Measurements from ENCODE around the gene C7orf25. TPM values are rescaled to one million over a fixed set of nuclear protein-coding genes. Genes with fewer than 3 reads are reported as not detected.

Gene C7orf25
- total RNA-seq, 2 experiments from 2014 or later, result 6.0 to 8.1 TPM

- Mint-ChIP-seq H3K4me1 (peaks cover 18% of the 10 kb centered on the region), H3K4me3 (peak overlapping the region; percentile 44), H3K9me3 (no peaks in the 10 kb centered on the region), H3K27ac (peak overlapping the region; percentile 69), H3K36me3 (peaks cover 19% of the 10 kb centered on the region), H3K27me3 (no peaks in the 10 kb centered on the region)
- no peak for ATAC-seq (ENCODE audit: low read depth)
- DNase-seq, result no peak
- POLR2A ChIA-PET, result no interaction called here
These were observed 27.8 kb upstream of the C7orf25 start for GRCh38 chr7:42939457-42940240.

DNA sequence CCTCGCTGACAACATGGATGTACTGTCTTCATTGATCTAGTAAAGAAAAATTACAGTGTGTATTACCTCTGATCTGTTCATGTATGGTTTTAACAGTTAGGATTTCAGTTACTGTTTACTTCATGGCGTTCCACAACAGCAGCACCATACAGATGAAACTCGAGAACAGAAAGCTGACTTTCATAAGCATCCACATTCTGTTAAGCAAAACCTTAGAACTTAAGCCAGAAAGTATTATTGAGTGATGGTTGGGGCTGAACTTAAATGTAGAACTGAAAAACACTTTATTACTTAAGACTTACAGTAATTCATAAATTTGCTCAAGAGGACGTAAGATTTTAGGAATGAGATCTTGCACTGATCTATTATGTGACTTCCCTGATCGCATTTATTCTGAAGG lies 24.0 kb upstream of the C7orf25 start:
- Mint-ChIP-seq H3K9me3 (no peaks in the 10 kb centered on the region), H3K4me1 (peaks cover 30% of the 10 kb centered on the region), H3K36me3 (peaks cover 21% of the 10 kb centered on the region), H3K4me3 (no peak overlapping the region), H3K27me3 (no peaks in the 10 kb centered on the region), H3K27ac (peak overlapping the region; percentile 15)
- ATAC-seq (ENCODE audit: low read depth) (no peak), DNase-seq (no peak)
- POLR2A ChIA-PET, result interaction anchor here (1.0 kb wide), 2 partner anchors 9 to 10 kb away, joined by 3 to 4 read pairs; no protein-coding TSS in a partner anchor

DNA sequence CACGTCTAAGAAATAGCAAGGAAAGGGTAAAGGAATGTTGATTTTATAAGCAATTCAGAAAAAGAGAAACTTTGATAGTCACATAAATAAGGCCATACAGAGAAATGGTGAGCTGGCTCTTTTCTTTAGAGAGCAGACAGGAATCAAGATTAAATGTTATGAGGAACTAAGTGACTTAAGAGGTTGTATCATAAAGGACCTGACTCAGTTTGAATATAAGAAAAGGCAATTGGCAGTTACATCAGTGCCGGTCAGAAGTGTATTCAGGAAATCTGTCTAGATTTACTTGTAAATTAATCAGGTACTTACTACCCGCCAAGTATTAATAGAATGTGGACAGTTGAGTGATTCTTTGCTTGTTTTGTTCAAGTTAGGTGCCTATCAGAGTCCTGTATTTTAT lies 22.4 kb upstream of the C7orf25 start:
- Mint-ChIP-seq H3K36me3 (peaks cover 17% of the 10 kb centered on the region), H3K9me3 (no peaks in the 10 kb centered on the region), H3K4me3 (peak overlapping the region; percentile 99), H3K27ac (peak overlapping the region; percentile 22), H3K27me3 (no peaks in the 10 kb centered on the region), H3K4me1 (peaks cover 31% of the 10 kb centered on the region)
- POLR2A ChIA-PET, result no interaction called here
- DNase-seq, result no peak
- ATAC-seq (ENCODE audit: low read depth), result no peak

DNA sequence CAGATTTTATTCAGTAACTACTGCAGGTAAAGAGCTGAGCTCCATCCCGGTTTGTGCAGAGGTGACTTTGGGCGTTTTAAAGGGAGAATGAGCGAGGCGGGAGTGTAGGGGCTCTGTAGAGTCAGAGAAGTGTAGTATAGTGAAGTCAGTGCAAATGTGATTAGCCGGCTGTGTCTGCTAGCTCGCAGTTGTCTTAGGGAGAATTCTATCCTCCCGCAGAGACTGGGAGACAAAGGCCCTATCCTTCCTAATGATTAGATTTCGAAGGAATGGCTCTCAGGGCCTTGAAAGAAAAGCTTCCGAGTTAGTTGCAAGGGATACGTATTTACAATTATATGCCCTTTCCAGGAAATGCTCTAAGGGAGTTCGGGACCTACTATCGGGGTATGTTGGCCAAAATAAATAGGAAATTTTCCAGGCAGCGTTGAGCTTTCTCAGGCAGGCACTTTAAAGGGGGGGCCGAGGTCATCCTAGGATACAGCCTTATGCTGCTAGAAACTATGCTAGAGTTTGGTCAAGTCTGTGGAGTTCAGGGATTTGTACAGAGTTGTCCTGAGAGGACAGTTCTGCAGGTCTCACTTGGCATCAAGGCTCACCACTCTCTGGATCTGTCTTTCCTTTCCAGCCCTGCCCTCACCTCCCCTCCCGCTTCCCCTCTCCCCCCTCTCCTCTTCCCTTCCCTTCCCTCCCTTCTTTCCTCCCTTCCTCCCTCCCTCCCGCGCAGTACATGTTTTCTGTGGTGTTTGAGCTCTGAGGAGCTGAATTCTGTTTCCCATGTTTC lies 21.1 kb upstream of the C7orf25 start:
- Mint-ChIP-seq H3K4me3 (peak overlapping the region; percentile 99), H3K4me1 (peaks cover 41% of the 10 kb centered on the region), H3K27ac (peak overlapping the region; percentile 99), H3K27me3 (no peaks in the 10 kb centered on the region), H3K9me3 (no peaks in the 10 kb centered on the region), H3K36me3 (peaks cover 15% of the 10 kb centered on the region)
- DNase-seq (no peak), ATAC-seq (ENCODE audit: low read depth) (no peak)
- POLR2A ChIA-PET, result interaction anchor here (0.7 to 2.9 kb wide), 9 partner anchors 9 to 1111 kb away, joined by 3 to 33 read pairs (median 5); partner anchors contain the start of genes C7orf25, DBNL and MRPS24

- POLR2A ChIA-PET, result interaction anchor here (0.5 to 2.9 kb wide), 13 partner anchors 8 to 1112 kb away, joined by 3 to 33 read pairs (median 5); partner anchors contain the start of genes C7orf25, DBNL and MRPS24
These were observed 20.2 kb upstream of the C7orf25 start, which contains the start of the genes MRPL32 and PSMA2 for GRCh38 chr7:42931834-42932651. Gene MRPL32 (plus strand): TSS chr7:42932376. CDS start chr7:42932387, 11 bp downstream. Gene PSMA2 (minus strand): TSS chr7:42932174. CDS start chr7:42932158, 16 bp downstream.

GRCh38 chr7:42931447-42931833 lies 19.6 kb upstream of the C7orf25 start:
- ATAC-seq (ENCODE audit: low read depth) (no peak), DNase-seq (no peak)
- peaks cover 11% of the 10 kb centered on the region for H3K36me3 Mint-ChIP-seq

More at GRCh38 chr7:42931834-42932651, 20.2 kb upstream of the C7orf25 start, which contains the start of the genes MRPL32 and PSMA2:
- H3K4me1 Mint-ChIP-seq, result peaks cover 45% of the 10 kb centered on the region
- no peaks in the 10 kb centered on the region for H3K27me3 Mint-ChIP-seq
- no peaks in the 10 kb centered on the region for H3K9me3 Mint-ChIP-seq
- H3K36me3 Mint-ChIP-seq, result peaks cover 12% of the 10 kb centered on the region
- H3K4me3 Mint-ChIP-seq, result peak within 1 kb of the TSS; percentile 99
- DNase-seq (peak; percentile 91), ATAC-seq (ENCODE audit: low read depth) (peak; percentile 99)
- peak within 1 kb of the TSS; percentile 99 for H3K27ac Mint-ChIP-seq

DNA sequence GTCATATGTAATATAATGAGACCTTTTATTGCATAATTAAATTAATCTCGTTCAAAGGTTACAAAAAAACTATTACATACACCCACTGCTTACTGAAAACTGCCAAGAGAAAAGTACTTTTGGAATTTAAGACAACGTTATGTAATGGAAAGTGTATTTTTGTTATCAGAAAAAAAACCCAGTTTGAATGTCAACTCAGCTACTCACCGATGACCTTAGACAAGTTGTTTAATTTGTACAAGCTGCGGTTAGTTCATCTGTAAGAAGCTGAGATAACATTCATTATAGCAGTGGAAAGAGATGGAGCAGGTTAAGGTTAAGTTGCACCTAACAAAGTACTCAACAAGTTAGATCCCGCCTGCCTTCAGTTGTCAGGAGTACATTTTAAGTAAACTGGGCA lies 19.0 kb upstream of the C7orf25 start:
- Mint-ChIP-seq H3K4me1 (peaks cover 45% of the 10 kb centered on the region), H3K27ac (peak overlapping the region; percentile 99), H3K27me3 (no peaks in the 10 kb centered on the region), H3K4me3 (peak overlapping the region; percentile 99), H3K36me3 (peaks cover 9% of the 10 kb centered on the region), H3K9me3 (no peaks in the 10 kb centered on the region)
- POLR2A ChIA-PET, result interaction anchor here (1.4 to 2.9 kb wide), 4 partner anchors 15 to 21 kb away, joined by 7 to 33 read pairs (median 10); partner anchors contain the start of gene C7orf25
- ATAC-seq (ENCODE audit: low read depth) (no peak), DNase-seq (no peak)

More at GRCh38 chr7:42931447-42931833, 19.6 kb upstream of the C7orf25 start:
- no peaks in the 10 kb centered on the region for H3K9me3 Mint-ChIP-seq
- H3K27ac Mint-ChIP-seq, result peak overlapping the region; percentile 99
- peak overlapping the region; percentile 99 for H3K4me3 Mint-ChIP-seq
- POLR2A ChIA-PET, result interaction anchor here (1.0 to 2.9 kb wide), 8 partner anchors 10 to 1113 kb away, joined by 3 to 33 read pairs (median 7); partner anchors contain the start of genes C7orf25 and DBNL
- H3K27me3 Mint-ChIP-seq, result no peaks in the 10 kb centered on the region
- peaks cover 46% of the 10 kb centered on the region for H3K4me1 Mint-ChIP-seq

DNA sequence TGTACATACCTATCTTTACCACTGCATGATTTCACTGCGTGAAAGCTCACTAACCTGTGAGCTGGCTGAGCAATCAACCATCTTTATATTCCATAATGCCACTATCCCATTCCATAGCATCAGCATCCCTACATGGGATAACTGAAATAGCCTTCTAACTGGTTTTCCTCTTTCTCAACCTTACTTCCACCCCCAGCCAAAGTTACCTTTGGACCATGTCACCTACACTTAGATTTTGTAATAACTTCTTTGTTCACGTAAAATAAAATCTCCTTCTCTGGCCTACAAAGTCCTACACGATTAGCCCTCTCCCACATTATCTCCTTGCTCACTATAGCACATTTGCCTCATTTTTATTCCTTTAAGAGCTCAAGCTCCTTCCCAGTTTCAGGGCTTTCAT lies 17.6 kb upstream of the C7orf25 start:
- DNase-seq (no peak), ATAC-seq (ENCODE audit: low read depth) (no peak)
- H3K27me3 Mint-ChIP-seq, result no peaks in the 10 kb centered on the region
- peaks cover 16% of the 10 kb centered on the region for H3K36me3 Mint-ChIP-seq
- peak overlapping the region; percentile 60 for H3K4me3 Mint-ChIP-seq
- H3K4me1 Mint-ChIP-seq, result peaks cover 50% of the 10 kb centered on the region
- no peaks in the 10 kb centered on the region for H3K9me3 Mint-ChIP-seq
- POLR2A ChIA-PET, result interaction anchor here (0.9 to 2.6 kb wide), 4 partner anchors 10 to 41 kb away, joined by 3 to 11 read pairs (median 4); partner anchors contain the start of gene C7orf25
- H3K27ac Mint-ChIP-seq, result peak overlapping the region; percentile 28

GRCh38 chr7:42928754-42929153 lies 16.9 kb upstream of the C7orf25 start:
- peak overlapping the region; percentile 9 for H3K4me3 Mint-ChIP-seq
- POLR2A ChIA-PET, result interaction anchor here (1.0 to 2.6 kb wide), 3 partner anchors 9 to 16 kb away, joined by 3 to 11 read pairs (median 4); partner anchors contain the start of gene C7orf25
- peaks cover 20% of the 10 kb centered on the region for H3K36me3 Mint-ChIP-seq
- no peak for DNase-seq
- no peak for ATAC-seq (ENCODE audit: low read depth)
- H3K4me1 Mint-ChIP-seq, result peaks cover 46% of the 10 kb centered on the region
- no peaks in the 10 kb centered on the region for H3K27me3 Mint-ChIP-seq
- no peaks in the 10 kb centered on the region for H3K9me3 Mint-ChIP-seq
- H3K27ac Mint-ChIP-seq, result no peak overlapping the region

- no peak for ATAC-seq (ENCODE audit: low read depth)
- POLR2A ChIA-PET, result interaction anchor here (0.9 to 1.6 kb wide), 3 partner anchors 10 to 16 kb away, joined by 3 read pairs; no protein-coding TSS in a partner anchor
- Mint-ChIP-seq H3K27me3 (no peaks in the 10 kb centered on the region), H3K4me1 (peaks cover 40% of the 10 kb centered on the region), H3K36me3 (peaks cover 28% of the 10 kb centered on the region), H3K9me3 (no peaks in the 10 kb centered on the region), H3K27ac (no peak overlapping the region), H3K4me3 (no peak overlapping the region)
- DNase-seq, result no peak
These were observed 14.3 kb upstream of the C7orf25 start for GRCh38 chr7:42926204-42926603.

DNA sequence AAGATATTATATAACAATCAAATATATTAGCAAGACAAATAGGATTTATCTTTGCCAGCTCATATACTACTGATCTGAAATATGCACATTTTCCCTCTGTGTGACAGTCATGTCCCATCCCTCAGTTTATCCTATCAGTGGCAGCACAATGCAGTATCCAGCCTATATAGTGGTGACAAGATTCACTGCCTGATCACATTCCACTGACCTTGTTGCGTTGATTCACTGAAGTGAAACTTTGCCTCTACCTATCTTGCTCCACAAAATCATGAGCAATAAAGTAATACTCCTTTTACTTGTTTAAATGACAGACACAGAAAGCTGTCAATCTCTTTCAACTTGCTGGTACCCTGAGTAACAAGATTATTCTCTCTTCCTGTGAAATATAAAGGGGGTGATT lies 13.8 kb upstream of the C7orf25 start:
- Mint-ChIP-seq H3K4me1 (peaks cover 39% of the 10 kb centered on the region), H3K36me3 (peaks cover 34% of the 10 kb centered on the region), H3K27me3 (no peaks in the 10 kb centered on the region), H3K4me3 (no peak overlapping the region), H3K27ac (peak overlapping the region; percentile 34), H3K9me3 (no peaks in the 10 kb centered on the region)
- DNase-seq (no peak), ATAC-seq (ENCODE audit: low read depth) (no peak)
- POLR2A ChIA-PET, result interaction anchor here (1.4 to 1.6 kb wide), 2 partner anchors 10 to 15 kb away, joined by 3 read pairs; no protein-coding TSS in a partner anchor

GRCh38 chr7:42924223-42924838 lies 12.5 kb upstream of the C7orf25 start:
- ATAC-seq (ENCODE audit: low read depth) (no peak), DNase-seq (no peak)
- Mint-ChIP-seq H3K27ac (peak overlapping the region; percentile 72), H3K4me1 (peaks cover 36% of the 10 kb centered on the region), H3K9me3 (no peaks in the 10 kb centered on the region), H3K4me3 (no peak overlapping the region), H3K36me3 (peaks cover 43% of the 10 kb centered on the region), H3K27me3 (no peaks in the 10 kb centered on the region)
- POLR2A ChIA-PET, result interaction anchor here (0.6 to 1.7 kb wide), 2 partner anchors 8 to 10 kb away, joined by 3 to 5 read pairs; partner anchors contain the start of genes MRPL32 and PSMA2

All from activated naive CD8-positive, alpha-beta T cell treated with anti-CD3 and anti-CD28 coated beads, Interleukin-2, amount 10 ng/mL, durations not matched to agents 7 days and 5 days (primary cell).